ENCODE measurements around the gene SPA17. TPM values are rescaled to one million over a fixed set of nuclear protein-coding genes. Genes with fewer than 3 reads are reported as not detected.

Gene SPA17
- total RNA-seq, result 1 to 10 TPM; 4.2 to 8.6 (median 5.8) TPM

DNA sequence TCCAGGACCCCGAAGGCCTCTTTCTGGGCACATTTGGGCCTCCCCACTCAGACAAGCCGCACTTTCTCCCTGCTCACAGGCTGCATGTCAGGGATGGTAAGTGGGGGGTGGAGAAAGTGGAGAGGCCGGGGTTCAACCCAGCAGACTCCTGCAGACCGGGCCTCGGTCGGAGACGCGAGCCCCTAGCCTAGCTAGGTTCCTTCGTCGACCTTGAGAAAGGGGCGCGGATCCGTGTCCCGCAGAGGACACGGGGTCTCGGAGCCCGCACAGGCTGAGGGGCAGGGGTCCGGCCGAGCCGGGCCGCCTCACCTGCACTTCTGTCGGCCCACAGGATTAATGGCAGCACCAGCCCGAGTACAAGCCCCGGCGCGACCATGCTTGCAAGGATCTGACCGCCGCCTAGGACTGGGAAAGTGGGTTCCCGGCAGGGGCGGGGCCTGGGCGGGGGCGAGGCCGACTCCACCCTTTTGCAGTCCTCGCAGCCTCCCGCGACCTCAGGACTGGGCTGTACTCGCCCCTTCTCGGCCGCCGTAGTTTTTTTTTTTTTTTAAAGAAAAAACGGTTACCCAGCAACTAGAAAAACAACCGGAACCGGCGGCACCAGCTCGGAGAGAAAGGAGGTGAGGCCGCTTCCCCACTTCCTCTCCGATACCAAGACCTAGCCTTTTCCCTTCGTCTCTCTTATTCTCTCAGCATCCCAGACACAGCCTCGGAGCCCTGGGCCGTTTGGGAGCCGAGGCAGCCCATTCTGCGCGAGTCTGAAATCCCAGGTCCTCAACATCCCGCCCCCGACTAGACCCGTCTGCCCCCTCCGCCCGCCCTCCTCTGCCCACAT is at the start of gene SPA17, which contains the start of gene SIAE:
Gene SPA17 (plus strand): TSS at position 572 of the 835 bp plus-strand sequence. CDS start 1,361 bp downstream, outside the sequence.
Gene SIAE (minus strand): TSS at position 407 of the 835 bp plus-strand sequence. CDS start 31 bp downstream, at position 376.
- peaks cover 17 to 25% (median 19%) of the 10 kb centered on the region in 4 donors for H3K4me1 ChIP-seq
- under 1% methylated on average over 39 of the region's 58 CpGs for WGBS
- no peak for TF ChIP-seq POLR2A (IDR thresholded peaks at IDR 0.05; ENCODE audit: low read depth)
- TF ChIP-seq, protein P1, sequence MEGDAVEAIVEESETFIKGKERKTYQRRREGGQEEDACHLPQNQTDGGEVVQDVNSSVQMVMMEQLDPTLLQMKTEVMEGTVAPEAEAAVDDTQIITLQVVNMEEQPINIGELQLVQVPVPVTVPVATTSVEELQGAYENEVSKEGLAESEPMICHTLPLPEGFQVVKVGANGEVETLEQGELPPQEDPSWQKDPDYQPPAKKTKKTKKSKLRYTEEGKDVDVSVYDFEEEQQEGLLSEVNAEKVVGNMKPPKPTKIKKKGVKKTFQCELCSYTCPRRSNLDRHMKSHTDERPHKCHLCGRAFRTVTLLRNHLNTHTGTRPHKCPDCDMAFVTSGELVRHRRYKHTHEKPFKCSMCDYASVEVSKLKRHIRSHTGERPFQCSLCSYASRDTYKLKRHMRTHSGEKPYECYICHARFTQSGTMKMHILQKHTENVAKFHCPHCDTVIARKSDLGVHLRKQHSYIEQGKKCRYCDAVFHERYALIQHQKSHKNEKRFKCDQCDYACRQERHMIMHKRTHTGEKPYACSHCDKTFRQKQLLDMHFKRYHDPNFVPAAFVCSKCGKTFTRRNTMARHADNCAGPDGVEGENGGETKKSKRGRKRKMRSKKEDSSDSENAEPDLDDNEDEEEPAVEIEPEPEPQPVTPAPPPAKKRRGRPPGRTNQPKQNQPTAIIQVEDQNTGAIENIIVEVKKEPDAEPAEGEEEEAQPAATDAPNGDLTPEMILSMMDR (IDR thresholded peaks at IDR 0.05), result no peak
- TF ChIP-seq EP300 (IDR thresholded peaks at IDR 0.05), result no peak
- TF ChIP-seq POLR2AphosphoS5 (IDR thresholded peaks at IDR 0.05), result peak; percentile 75 to 82
- H3K4me3 ChIP-seq, result peak within 1 kb of the TSS; percentile 68 to 79 (median 74)
- no peaks in the 10 kb centered on the region for H3K9me3 ChIP-seq
- peak within 1 kb of the TSS; percentile 81 to 90 (median 85) for H3K27ac ChIP-seq (replicated peaks in 1 of 4)
- intact Hi-C loops (cut with DNase I), result loop anchor here (5.0 kb wide), 2 partner anchors 69 to 279 kb away; partner anchors contain the start of gene CCDC15
- DNase-seq (ENCODE audit: extremely low spot score), result peak; percentile 98
- no peaks in the 10 kb centered on the region for H3K27me3 ChIP-seq
- peaks cover 0 to under 1% (median 0%) of the 10 kb centered on the region in 4 donors for H3K36me3 ChIP-seq

DNA sequence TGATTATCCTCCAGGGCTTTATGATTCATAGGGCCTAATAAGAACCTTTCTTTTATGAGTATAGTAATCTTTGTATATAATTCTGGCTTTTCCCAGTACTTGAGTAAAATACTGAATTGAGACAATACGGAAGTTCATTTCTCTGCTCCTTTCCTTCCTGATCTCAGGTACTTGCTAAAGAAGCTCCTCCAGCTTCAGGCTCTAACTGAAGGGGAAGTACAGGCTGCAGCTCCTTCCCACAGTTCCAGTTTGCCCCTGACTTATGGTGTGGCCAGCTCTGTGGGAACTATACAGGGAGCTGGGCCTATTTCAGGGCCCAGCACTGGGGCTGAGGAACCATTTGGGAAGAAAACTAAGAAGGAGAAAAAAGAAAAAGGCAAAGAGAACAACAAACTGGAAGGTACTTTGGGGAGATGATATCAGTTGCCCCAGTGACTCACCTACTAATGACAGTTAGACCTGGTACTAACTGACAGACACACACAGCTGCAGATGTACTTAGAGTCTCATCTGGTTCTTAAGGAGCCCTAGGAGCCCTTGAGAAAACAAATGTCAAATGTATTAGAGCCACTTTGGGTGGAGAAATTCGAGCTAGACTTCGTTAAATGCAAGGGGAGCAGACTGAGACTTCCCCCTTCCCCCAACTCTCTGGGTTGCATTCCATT is 48.1 kb upstream of the SPA17 start:
- TF ChIP-seq POLR2AphosphoS5 (IDR thresholded peaks at IDR 0.05), result no peak
- TF ChIP-seq EP300 (IDR thresholded peaks at IDR 0.05), result no peak
- TF ChIP-seq POLR2A (IDR thresholded peaks at IDR 0.05; ENCODE audit: low read depth), result no peak
- TF ChIP-seq, protein P1 (IDR thresholded peaks at IDR 0.05), result no peak
- H3K4me1 ChIP-seq, result peaks cover 22 to 39% (median 29%) of the 10 kb centered on the region in 4 donors
- intact Hi-C loops (cut with DNase I), result no loop called here
- 84% methylated on average over 3 of the region's 3 CpGs for whole genome bisulfite sequencing
- peaks cover 6 to 56% (median 48%) of the 10 kb centered on the region in 4 donors for H3K36me3 ChIP-seq
- no peaks in the 10 kb centered on the region for H3K27me3 ChIP-seq
- H3K27ac ChIP-seq (replicated peaks in 1 of 4), result no peak overlapping the region
- no peak overlapping the region for H3K4me3 ChIP-seq
- no peaks in the 10 kb centered on the region for H3K9me3 ChIP-seq
- no peak for DNase-seq (ENCODE audit: extremely low spot score)

DNA sequence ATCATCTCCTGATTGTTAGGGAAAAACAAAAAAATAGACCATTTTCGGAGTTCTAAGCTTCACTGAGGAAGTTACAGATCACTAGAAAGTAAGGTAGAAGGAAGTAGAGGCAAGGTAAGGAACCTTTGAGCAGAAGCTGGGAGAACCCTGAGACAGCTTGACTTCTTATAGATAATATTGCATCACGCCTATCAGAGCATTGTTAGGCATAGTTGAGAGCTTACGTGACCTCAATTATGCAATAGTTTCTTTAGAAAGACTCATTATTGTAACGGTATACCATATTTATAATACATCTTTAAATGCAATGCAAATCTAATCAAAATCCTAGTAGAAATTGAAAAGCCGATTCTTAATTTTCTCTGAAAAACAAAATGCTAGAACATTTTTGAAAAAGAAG is 46.2 kb upstream of the SPA17 start:
- Histone ChIP-seq H3K27me3 (no peaks in the 10 kb centered on the region), H3K27ac (replicated peaks in 1 of 4) (no peak overlapping the region), H3K9me3 (no peaks in the 10 kb centered on the region), H3K4me1 (peaks cover 15 to 30% (median 22%) of the 10 kb centered on the region in 4 donors), H3K36me3 (peaks cover 25 to 76% (median 67%) of the 10 kb centered on the region in 4 donors), H3K4me3 (no peak overlapping the region)
- no peak for DNase-seq (ENCODE audit: extremely low spot score)
- TF ChIP-seq POLR2AphosphoS5 (IDR thresholded peaks at IDR 0.05) (no peak), EP300 (IDR thresholded peaks at IDR 0.05) (no peak), POLR2A (IDR thresholded peaks at IDR 0.05; ENCODE audit: low read depth) (no peak)
- TF ChIP-seq, protein P1 (IDR thresholded peaks at IDR 0.05), result no peak
- intact Hi-C loops (cut with DNase I), result no loop called here
- 92% methylated on average over 5 of the region's 5 CpGs for WGBS

DNA sequence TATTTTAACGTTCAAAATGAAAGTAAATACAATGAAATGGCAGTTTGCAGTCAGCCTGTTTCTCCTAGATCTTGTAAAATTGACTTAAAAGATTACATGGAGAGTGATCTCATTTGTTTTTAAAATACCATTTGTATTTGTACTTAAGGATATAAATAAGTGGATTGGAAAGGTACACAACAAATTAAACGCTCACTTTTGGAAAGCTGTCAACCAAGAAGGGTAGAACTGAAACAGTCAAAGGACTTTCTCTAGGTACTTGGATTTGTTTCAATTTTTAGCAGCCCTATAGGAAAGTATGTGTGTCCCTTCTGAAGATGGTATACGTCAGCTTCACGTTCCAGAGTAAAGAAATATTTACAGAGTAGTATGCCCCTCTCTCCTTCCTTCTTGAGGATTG is 43.7 kb upstream of the SPA17 start:
- Histone ChIP-seq H3K27ac (replicated peaks in 1 of 4) (no peak overlapping the region), H3K4me3 (no peak overlapping the region), H3K9me3 (no peaks in the 10 kb centered on the region), H3K36me3 (peaks cover 42 to 98% (median 89%) of the 10 kb centered on the region in 4 donors), H3K27me3 (no peaks in the 10 kb centered on the region), H3K4me1 (peaks cover 0 to 12% (median 6%) of the 10 kb centered on the region in 4 donors)
- TF ChIP-seq EP300 (IDR thresholded peaks at IDR 0.05) (no peak), POLR2A (IDR thresholded peaks at IDR 0.05; ENCODE audit: low read depth) (no peak), POLR2AphosphoS5 (IDR thresholded peaks at IDR 0.05) (no peak)
- TF ChIP-seq, protein P1 (IDR thresholded peaks at IDR 0.05), result no peak
- intact Hi-C loops (cut with DNase I), result no loop called here
- no peak for DNase-seq (ENCODE audit: extremely low spot score)
- WGBS, result 74% methylated on average over 4 of the region's 4 CpGs
